Activated B cell treated with CpG ODN at 0.5 μM for 24 hours (primary cell): ENCODE data around the gene SGK1. TPM values are rescaled to one million over a fixed set of nuclear protein-coding genes. Genes with fewer than 3 reads are reported as not detected.

ENCODE experiments used
- ATAC-seq: fragments of 200-7000 bp; cut with Tn5 transposase; one replicate; pipeline ENCODE4 v1.10.0; 2021; ENCODE audit warnings: low read depth, mild to moderate bottlenecking, moderate library complexity
- CTCF ChIA-PET: fragments of 350-600 bp; sonication (Branson Sonifier 250); formaldehyde crosslinking; loops from one replicate; lab custom pipeline; 2021; ENCODE audit warnings: antibody characterized with exemption; lab: Charles Lee
- POLR2A ChIA-PET: fragments of 350-600 bp; sonication (Branson Sonifier 250); formaldehyde crosslinking; loops from one replicate; lab custom pipeline; 2021; ENCODE audit warnings: antibody characterized with exemption; lab: Charles Lee
- DNase-seq: peaks from one replicate; pipeline ENCODE4 v3.0.0; 2022
- H3K27ac Mint-ChIP-seq: one replicate; pipeline ENCODE4 v1.8.0; 2020; ENCODE audit warnings: mixed read lengths
- H3K27me3 Mint-ChIP-seq: one replicate; pipeline ENCODE4 v1.8.0; 2021; ENCODE audit warnings: mixed read lengths
- H3K36me3 Mint-ChIP-seq: one replicate; pipeline ENCODE4 v1.8.0; 2021; ENCODE audit warnings: low read depth, mixed read lengths
- H3K4me1 Mint-ChIP-seq: one replicate; pipeline ENCODE4 v1.8.0; 2021; ENCODE audit warnings: mixed read lengths
- H3K4me3 Mint-ChIP-seq: one replicate; pipeline ENCODE4 v1.8.0; 2020; ENCODE audit warnings: mild to moderate bottlenecking, mixed read lengths
- H3K9me3 Mint-ChIP-seq: one replicate; pipeline ENCODE4 v1.8.0; 2020; ENCODE audit warnings: mixed read lengths
- CTCF ChIP-seq: fragments of 200-600 bp; IDR thresholded peaks from one replicate; pipeline ENCODE4 v1.8.0; 2022; ENCODE audit warnings: antibody characterized with exemption, mild to moderate bottlenecking
- intact Hi-C: fragments of 100-400 bp; cut with micrococcal nuclease; formaldehyde crosslinking; loops from one replicate; pipeline ENCODE4 v1.15.1; 2024
- total RNA-seq: library from RNA; stranded (reverse); gene quantifications from 2 replicates; pipeline ENCODE4 v1.2.3, GENCODE V29; 2022

SGK1 gene
- total RNA-seq, 1 donor from 2014 or later = 36.2 TPM

DNA sequence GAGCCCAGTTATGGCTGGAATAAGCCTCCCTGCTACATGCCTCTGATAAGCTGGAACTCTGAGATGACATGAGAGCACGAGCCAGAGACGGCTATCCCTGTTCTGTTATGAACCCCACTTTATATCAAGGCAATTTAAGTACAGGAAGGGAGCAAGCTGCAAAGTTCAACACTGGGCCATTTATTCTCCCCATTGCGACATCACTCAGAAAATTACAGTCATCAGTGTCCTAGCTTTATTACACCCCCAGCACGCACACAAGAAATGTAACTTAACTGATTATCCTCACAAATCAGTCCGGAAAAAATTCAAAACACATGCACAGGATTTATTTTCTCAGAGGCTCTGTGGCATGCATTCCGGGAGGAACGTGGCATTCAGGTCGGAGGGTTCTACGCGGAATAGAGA is 140.2 kb downstream of the SGK1 start:
- Mint-ChIP-seq H3K4me3 (peak overlapping the region; percentile 93), H3K27ac (peak overlapping the region; percentile 85), H3K9me3 (no peaks in the 10 kb centered on the region), H3K27me3 (no peaks in the 10 kb centered on the region), H3K36me3 (peaks cover 12% of the 10 kb centered on the region), H3K4me1 (peaks cover 45% of the 10 kb centered on the region)
- intact Hi-C loops = loop anchor here (1.0 to 10.0 kb wide), 11 partner anchors 40 to 1317 kb away; partner anchors contain the start of genes AHI1 and MYB
- TF ChIP-seq CTCF = no peak
- DNase-seq (no peak), ATAC-seq (no peak)
- ChIA-PET CTCF (interaction anchor here (0.8 to 5.8 kb wide), 20 partner anchors 9 to 645 kb away, joined by 3 to 88 read pairs (median 4); no protein-coding TSS in a partner anchor), POLR2A (interaction anchor here (1.0 to 3.2 kb wide), 9 partner anchors 22 to 463 kb away, joined by 3 to 18 read pairs (median 4); no protein-coding TSS in a partner anchor)

- peaks cover 18% of the 10 kb centered on the region for H3K36me3 Mint-ChIP-seq
- H3K27ac Mint-ChIP-seq = no peak overlapping the region
- no peak for ATAC-seq
- TF ChIP-seq CTCF = no peak
- no peaks in the 10 kb centered on the region for H3K9me3 Mint-ChIP-seq
- intact Hi-C loops = loop anchor here (5.0 to 10.0 kb wide), 5 partner anchors 40 to 1318 kb away; partner anchors contain the start of genes AHI1 and MYB
- POLR2A ChIA-PET = interaction anchor here (1.0 to 3.2 kb wide), 8 partner anchors 16 to 464 kb away, joined by 3 to 18 read pairs (median 4); no protein-coding TSS in a partner anchor
- no peak for DNase-seq
- peak overlapping the region; percentile 93 for H3K4me3 Mint-ChIP-seq
- H3K4me1 Mint-ChIP-seq = peaks cover 48% of the 10 kb centered on the region
- no peaks in the 10 kb centered on the region for H3K27me3 Mint-ChIP-seq
- CTCF ChIA-PET = interaction anchor here (0.6 to 5.8 kb wide), 8 partner anchors 65 to 514 kb away, joined by 3 to 88 read pairs (median 3); no protein-coding TSS in a partner anchor
Observed at GRCh38 chr6:134177236-134177635, 140.7 kb downstream of the SGK1 start.

- TF ChIP-seq CTCF = no peak
- ATAC-seq (no peak), DNase-seq (peak; percentile 34)
- ChIA-PET POLR2A (interaction anchor here (0.6 to 3.2 kb wide), 10 partner anchors 17 to 465 kb away, joined by 3 to 18 read pairs (median 4); no protein-coding TSS in a partner anchor), CTCF (interaction anchor here (1.4 to 5.8 kb wide), 2 partner anchors 261 to 465 kb away, joined by 3 to 88 read pairs; no protein-coding TSS in a partner anchor)
- Mint-ChIP-seq H3K27me3 (no peaks in the 10 kb centered on the region), H3K4me1 (peaks cover 48% of the 10 kb centered on the region), H3K36me3 (peaks cover 26% of the 10 kb centered on the region), H3K9me3 (no peaks in the 10 kb centered on the region), H3K4me3 (peak overlapping the region; percentile 97), H3K27ac (peak overlapping the region; percentile 65)
- intact Hi-C loops = loop anchor here (5.0 to 10.0 kb wide), 5 partner anchors 41 to 1318 kb away; partner anchors contain the start of genes AHI1 and MYB
Observed at GRCh38 chr6:134176264-134176975, 141.5 kb downstream of the SGK1 start.

- Mint-ChIP-seq H3K9me3 (no peaks in the 10 kb centered on the region), H3K4me1 (peaks cover 50% of the 10 kb centered on the region), H3K36me3 (peaks cover 33% of the 10 kb centered on the region), H3K27me3 (no peaks in the 10 kb centered on the region), H3K4me3 (peak overlapping the region; percentile 97), H3K27ac (peak overlapping the region; percentile 65)
- intact Hi-C loops = loop anchor here (5.0 to 10.0 kb wide), 5 partner anchors 42 to 1319 kb away; partner anchors contain the start of genes AHI1 and MYB
- no peak for ATAC-seq
- DNase-seq = no peak
- no peak for TF ChIP-seq CTCF
- ChIA-PET POLR2A (interaction anchor here (0.7 to 3.0 kb wide), 4 partner anchors 71 to 465 kb away, joined by 4 to 18 read pairs (median 6); no protein-coding TSS in a partner anchor), CTCF (interaction anchor here (5.8 kb wide), 1 partner anchor 465 kb away, joined by 88 read pairs; no protein-coding TSS in a partner anchor)
Observed at GRCh38 chr6:134175532-134176263, 142.2 kb downstream of the SGK1 start.
